ENCODE data around the gene COBLL1.

DNA sequence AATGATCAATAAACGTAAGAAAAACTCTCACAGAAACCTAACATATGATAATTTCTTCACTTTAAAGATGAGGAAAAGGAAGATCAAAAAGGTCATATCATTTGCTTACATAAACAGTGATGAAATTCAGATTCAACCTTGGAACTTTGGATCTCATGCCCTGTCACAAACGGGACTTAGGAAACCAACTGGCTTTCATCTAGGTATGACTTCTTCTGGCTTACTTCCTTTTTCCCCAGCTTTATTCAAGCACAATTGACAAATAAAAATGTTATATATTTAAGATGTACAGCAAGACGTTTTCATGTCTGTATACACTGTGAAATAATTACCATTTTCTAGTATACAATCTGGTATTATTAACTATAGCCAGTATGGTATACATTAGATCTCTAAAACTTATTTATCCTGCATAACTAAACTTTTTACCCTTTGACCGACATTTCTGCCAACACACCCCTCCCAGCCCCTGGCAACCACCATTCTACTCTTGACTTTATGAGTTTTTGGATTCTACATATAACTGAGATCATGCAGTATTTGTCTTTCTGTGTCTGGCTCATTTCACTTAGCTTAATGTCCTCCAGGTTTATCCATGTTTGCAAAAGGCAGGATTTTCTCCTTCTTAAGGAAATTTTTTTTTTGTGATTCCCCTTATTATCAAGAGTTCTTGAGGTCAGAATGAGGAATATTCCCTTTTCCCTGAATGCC is 46.0 kb upstream of the COBLL1 start:
- TF ChIP-seq POLR2A (IDR thresholded peaks at IDR 0.05; ENCODE audit: low read depth, low read length) (no peak), POLR2AphosphoS5 (IDR thresholded peaks at IDR 0.05; ENCODE audit: low read depth, low read length) (no peak), TAF1 (IDR thresholded peaks at IDR 0.05; ENCODE audit: borderline replicate concordance, low read depth, low read length) (no peak)

Data from GM12892 (cell line).